ENCODE measurements around the gene ATP5MC2. TPM values are rescaled to one million over a fixed set of nuclear protein-coding genes. Genes with fewer than 3 reads are reported as not detected.

Gene ATP5MC2
- total and polyA plus RNA-seq, 9 of the 15 experiments (the other 6 are each of a cell fraction or from before 2014, with no cell fraction given) = 314 to 1,208 (median 468) TPM

GRCh38 chr12:53698948-53699677 lies 23.2 kb upstream of the ATP5MC2 start (continued):
- TF ChIP-seq ZNF609 (CRISPR knock-in tag; IDR thresholded peaks at IDR 0.05; ENCODE audit: borderline replicate concordance) (no peak), GTF2B (IDR thresholded peaks at IDR 0.05; ENCODE audit: extremely low read depth, insufficient read length) (no peak)

Measured in K562 (cell line).